PFSK-1 (cell line): ENCODE measurements around the gene ERC2.

Experiments
- FOXP2 ChIP-seq: optimal IDR thresholded peaks from 2 replicates; pipeline ENCODE3; 2011; ENCODE audit warnings: borderline replicate concordance, control low read depth, inconsistent platforms; ENCODE audit not compliant: insufficient read depth; ENCODE audit errors: extremely low read length, extremely low read depth
- POLR2AphosphoS5 ChIP-seq: IDR thresholded peaks from 2 replicates; pipeline ENCODE4 v1.6.1; 2012; ENCODE audit warnings: low read depth, mild to moderate bottlenecking, control low read depth, low read length, moderate library complexity
- REST ChIP-seq, 2 experiments: IDR thresholded peaks; 2 replicates each; pipeline versions ENCODE4 v1.6.1 to v1.8.0; 2011 to 2012; ENCODE audit warnings: low read depth in 2 of 2, low read length in 2 of 2, control low read depth in 1 of 2, inconsistent platforms in 1 of 2, mild to moderate bottlenecking in 1 of 2, moderate library complexity in 1 of 2; ENCODE audit not compliant: insufficient read depth in 1 of 2
- SIN3A ChIP-seq: IDR thresholded peaks from 2 replicates; pipeline ENCODE4 v1.6.1; 2012; ENCODE audit warnings: mild to moderate bottlenecking, low read length, moderate library complexity, borderline replicate concordance; ENCODE audit not compliant: insufficient read depth
- TAF1 ChIP-seq: IDR thresholded peaks from 2 replicates; pipeline ENCODE4 v1.6.1; 2012; ENCODE audit warnings: low read length, control low read depth, borderline replicate concordance; ENCODE audit not compliant: insufficient read depth

ERC2 gene

GRCh38 chr3:55621026-55621422 lies 847.2 kb downstream of the ERC2 start:
- TF ChIP-seq SIN3A (no peak), TAF1 (no peak), POLR2AphosphoS5 (no peak), FOXP2 (no peak), REST (IDR thresholded peaks at IDR 0.05; ENCODE audit: insufficient read depth in 1 of 2, low read depth in 2 of 2, low read length in 2 of 2) (no peak)

- TF ChIP-seq REST (IDR thresholded peaks at IDR 0.05; ENCODE audit: insufficient read depth in 1 of 2, low read depth in 2 of 2, low read length in 2 of 2), result no peak
- TF ChIP-seq SIN3A, result no peak
- no peak for TF ChIP-seq TAF1
- no peak for TF ChIP-seq POLR2AphosphoS5
- no peak for TF ChIP-seq FOXP2
Observed at GRCh38 chr3:55620351-55621025, 847.8 kb downstream of the ERC2 start.

- no peak for TF ChIP-seq POLR2AphosphoS5
- no peak for TF ChIP-seq SIN3A
- TF ChIP-seq REST (IDR thresholded peaks at IDR 0.05; ENCODE audit: insufficient read depth in 1 of 2, low read depth in 2 of 2, low read length in 2 of 2), result no peak
- TF ChIP-seq TAF1, result no peak
- TF ChIP-seq FOXP2, result no peak
Observed at GRCh38 chr3:55619046-55619808, 849.0 kb downstream of the ERC2 start.

GRCh38 chr3:55617385-55617784 lies 850.9 kb downstream of the ERC2 start:
- no peak for TF ChIP-seq POLR2AphosphoS5

GRCh38 chr3:55616803-55617202 lies 851.5 kb downstream of the ERC2 start:
- TF ChIP-seq SIN3A, result no peak
- no peak for TF ChIP-seq REST (IDR thresholded peaks at IDR 0.05; ENCODE audit: insufficient read depth in 1 of 2, low read depth in 2 of 2, low read length in 2 of 2)
- no peak for TF ChIP-seq FOXP2
- no peak for TF ChIP-seq TAF1
- TF ChIP-seq POLR2AphosphoS5, result no peak
